GM18502 (cell line): ENCODE measurements around the gene DACH1.

Experiments
- ATAC-seq: cut with Tn5 transposase; IDR thresholded peaks from one replicate; pipeline ENCODE4 v1.9.1; 2021; ENCODE audit warnings: mild to moderate bottlenecking; ENCODE audit not compliant: unreplicated experiment, poor library complexity

The DACH1 gene

DNA sequence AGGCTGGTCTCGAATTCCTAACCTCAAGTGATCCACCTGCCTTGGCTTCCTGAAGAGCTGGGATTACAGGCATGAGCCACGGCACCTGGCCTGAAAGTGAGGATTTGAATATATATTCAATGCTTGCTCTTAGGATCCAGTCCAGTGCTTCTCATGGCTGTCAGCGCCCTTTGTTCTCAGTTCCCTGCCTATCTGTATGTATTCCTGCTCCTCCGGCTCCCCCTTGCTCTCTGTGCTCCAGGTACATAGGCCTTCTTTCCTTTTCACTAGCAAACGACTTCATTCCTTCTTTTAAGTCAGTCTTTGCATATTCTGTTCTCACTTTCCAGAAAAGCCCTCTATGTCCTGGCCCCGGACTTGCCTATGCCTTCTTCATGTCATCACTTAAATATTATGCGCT is 232.8 kb downstream of the DACH1 start:
- ATAC-seq: no peak

DNA sequence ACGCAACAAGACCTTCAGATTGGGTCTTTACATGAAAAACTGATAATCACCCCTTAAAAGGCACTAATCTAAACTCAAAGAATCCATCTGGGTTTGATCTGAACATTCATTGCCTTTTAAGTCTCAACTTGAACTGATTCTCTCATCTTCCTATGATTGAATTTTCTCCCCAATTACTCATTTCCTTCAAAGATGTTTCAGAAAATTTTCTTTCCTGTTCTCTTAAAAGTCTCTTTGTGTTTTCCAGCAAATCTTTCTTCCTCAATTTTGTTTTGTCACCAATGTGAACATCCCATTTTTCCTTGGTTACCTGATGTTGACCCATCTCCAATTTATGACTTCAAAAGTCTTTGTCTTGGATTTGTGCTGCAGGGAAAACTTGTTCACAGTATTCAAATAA is 234.3 kb downstream of the DACH1 start:
- no peak for ATAC-seq

DNA sequence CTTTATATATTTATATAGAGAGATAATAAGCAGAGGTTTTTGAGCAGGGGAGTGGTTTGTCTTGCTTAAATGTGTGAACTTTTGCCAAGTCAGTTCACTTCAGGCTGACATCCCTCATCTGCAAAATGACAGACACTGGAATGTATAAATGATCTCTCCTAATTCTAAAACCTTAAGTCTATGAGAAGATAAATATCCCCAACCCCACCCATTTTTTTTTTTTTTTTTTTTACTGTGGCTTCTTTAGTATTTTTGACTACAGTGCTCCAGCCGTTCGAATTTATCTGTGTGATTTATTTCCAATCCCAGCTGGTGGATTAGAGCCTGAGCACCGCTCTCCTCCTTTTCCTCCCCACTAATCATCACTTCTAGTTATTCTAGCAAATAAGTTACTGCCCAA is 234.8 kb downstream of the DACH1 start:
- ATAC-seq: no peak

GRCh38 chr13:71629167-71629566 is 237.8 kb downstream of the DACH1 start:
- ATAC-seq: no peak

- ATAC-seq: no peak
These were observed 240.4 kb downstream of the DACH1 start for GRCh38 chr13:71626421-71627117.

DNA sequence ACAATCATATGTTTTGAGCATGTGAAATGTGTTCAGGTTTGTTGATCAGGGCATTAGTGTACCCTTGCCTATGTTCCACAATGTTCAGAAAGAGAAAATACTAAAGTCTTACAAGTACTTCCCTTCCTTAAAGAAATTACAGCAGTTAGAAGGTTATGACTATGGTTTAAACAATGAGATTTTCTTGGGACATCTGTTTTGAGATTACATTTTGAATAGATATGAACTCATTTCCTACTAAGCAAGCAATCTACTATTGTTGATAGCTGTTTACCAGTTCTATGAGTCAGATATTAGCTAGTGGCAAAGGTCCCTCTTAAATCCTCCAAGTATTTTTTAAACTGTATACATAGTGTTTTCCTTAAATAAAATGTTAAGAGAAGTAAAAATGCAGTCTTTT is 241.3 kb downstream of the DACH1 start:
- ATAC-seq: no peak

GRCh38 chr13:71624653-71625600 is 242.1 kb downstream of the DACH1 start:
- no peak for ATAC-seq

GRCh38 chr13:71621174-71622124 is 245.6 kb downstream of the DACH1 start:
- ATAC-seq: no peak

DNA sequence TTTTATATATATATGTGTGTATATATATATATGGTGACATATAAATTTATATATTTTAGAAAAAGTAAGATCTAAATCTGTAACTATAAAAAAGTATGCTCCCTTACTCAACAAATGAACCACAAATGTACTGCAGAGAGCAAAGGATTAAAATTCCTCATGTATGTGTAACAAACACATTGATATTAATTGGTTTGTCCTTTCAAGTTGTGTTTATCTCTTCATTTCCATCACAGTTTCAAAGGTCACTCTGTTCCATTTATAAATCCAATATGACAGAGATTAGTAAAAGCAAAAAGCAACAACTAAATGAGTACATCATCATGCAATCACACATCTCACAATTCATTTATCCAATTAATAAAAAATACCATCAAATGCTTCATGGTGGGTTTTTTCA is 247.9 kb downstream of the DACH1 start:
- ATAC-seq: no peak

GRCh38 chr13:71618159-71618558 is 248.8 kb downstream of the DACH1 start:
- no peak for ATAC-seq

DNA sequence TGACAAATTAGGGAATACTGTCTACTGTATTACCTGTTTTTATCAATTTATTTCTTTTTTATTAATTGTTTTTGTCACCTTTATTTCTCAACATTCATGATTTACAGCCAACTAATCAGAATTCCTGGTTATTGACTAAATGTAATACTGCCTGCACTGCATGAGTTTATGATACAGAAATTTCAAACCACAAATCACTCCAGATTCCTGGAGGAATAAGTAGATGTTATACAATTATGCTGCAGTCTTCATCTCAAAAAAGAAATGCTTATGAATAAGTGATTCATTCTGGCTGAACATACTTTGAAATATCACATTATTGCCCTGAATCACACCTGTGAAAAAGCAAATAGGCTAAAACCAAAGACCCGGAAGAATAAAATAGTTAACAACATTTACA is 249.7 kb downstream of the DACH1 start:
- ATAC-seq: no peak

GRCh38 chr13:71613066-71613745 is 253.8 kb downstream of the DACH1 start:
- ATAC-seq: no peak

- ATAC-seq: no peak
These were observed 255.7 kb downstream of the DACH1 start for GRCh38 chr13:71611292-71611691.

DNA sequence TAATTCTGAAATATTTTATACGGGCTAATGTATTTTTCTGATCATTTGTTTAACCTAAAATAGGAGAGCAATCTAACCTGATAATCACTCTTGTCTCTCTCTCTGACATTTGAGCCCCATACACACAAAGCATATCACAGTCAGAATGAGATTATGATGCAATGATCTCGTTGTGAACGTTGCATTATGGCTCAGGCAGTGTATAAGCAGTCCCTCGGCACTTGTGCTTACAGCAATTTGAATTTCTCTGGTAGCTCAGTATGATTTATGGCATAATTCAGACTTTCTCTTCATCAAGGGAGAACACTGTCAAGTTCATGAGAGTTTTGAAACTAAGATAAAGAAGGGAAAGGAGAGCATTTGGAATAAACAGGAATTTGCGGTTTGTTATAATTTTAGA is 256.1 kb downstream of the DACH1 start:
- ATAC-seq: no peak

GRCh38 chr13:71609271-71609670 is 257.7 kb downstream of the DACH1 start:
- no peak for ATAC-seq

DNA sequence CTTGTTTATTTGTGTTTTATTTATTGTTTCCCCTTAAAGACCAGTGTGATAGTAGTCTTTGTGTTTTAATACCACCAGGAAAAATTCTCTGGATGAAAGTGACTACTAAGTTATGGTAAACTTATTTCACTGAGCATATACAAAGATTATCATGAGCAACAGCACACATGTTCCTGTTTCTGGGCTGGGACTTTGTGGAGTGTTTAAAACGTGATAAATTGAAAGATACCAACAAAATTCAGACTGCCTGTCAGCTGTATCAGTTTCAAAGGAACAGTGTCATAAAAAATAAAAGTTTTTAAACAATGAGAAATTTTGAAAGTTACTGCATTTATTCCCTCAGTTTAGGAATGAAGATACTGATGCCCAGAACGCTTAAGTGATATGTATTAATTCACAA is 259.4 kb downstream of the DACH1 start:
- ATAC-seq: no peak

DNA sequence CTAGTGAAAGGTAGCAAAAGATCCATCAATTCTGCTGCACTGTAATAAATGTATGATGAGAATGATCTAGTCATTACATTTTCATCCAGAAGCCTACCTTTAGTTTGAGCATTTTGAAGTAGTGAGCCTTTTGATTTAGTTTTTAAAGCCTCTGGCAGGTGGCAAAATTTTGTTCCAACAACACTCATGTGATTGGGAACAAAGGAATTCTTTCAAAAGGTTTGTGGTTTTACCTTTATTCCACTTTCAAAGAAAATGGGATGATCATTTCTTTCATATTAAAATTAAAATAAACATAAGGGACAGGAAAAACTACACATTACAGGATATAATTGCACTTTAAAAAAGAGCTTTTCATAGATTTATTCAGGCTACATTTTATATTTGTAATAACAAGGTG is 260.2 kb downstream of the DACH1 start:
- no peak for ATAC-seq

DNA sequence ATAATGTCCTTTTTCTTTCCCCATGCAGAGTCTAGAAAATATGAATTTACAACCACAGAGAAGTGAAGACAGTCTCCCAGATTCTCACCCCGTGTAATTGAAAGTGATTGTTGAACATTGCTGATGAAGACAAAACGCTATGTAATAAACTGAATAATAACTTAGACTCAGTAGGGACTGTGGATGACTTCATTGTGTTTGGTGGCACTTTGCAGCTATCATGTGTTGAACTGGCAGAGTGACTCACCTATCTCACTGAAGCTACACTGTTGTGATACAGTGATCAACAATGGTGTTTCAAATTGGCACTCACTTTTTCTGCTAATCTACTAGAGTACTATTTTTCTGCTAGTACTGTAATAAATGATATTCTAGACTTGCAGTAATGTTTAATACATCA is 261.3 kb downstream of the DACH1 start:
- ATAC-seq: no peak

GRCh38 chr13:71603255-71603654 is 263.7 kb downstream of the DACH1 start:
- ATAC-seq: no peak

- ATAC-seq: no peak
These were observed 264.7 kb downstream of the DACH1 start for GRCh38 chr13:71602344-71602743.
